ENCODE measurements around the gene TPRA1. TPM values are rescaled to one million over a fixed set of nuclear protein-coding genes. Genes with fewer than 3 reads are reported as not detected.

TPRA1 gene
- total RNA-seq, 1 experiment from 2014 or later, result 24.2 TPM

GRCh38 chr3:127624063-127624462, 33.5 kb upstream of the TPRA1 start:
- Mint-ChIP-seq H3K36me3 (peaks cover 33% of the 10 kb centered on the region), H3K4me3 (no peak overlapping the region), H3K27ac (peak overlapping the region; percentile 74; the same call in 1 of the 2 replicates), H3K27me3 (ENCODE audit: low read depth) (peaks cover 34% of the 10 kb centered on the region), H3K4me1 (no peaks in the 10 kb centered on the region), H3K9me3 (0 out of 2 replicates have a peak, but pooled peaks cover 4% of the 10 kb centered on the region)
- ChIA-PET POLR2A (no interaction called here), CTCF (no interaction called here)
- ATAC-seq (no peak), DNase-seq (ENCODE audit: low spot score) (no peak)
- TF ChIP-seq CREB1 (CRISPR knock-in tag; IDR thresholded peaks at IDR 0.05), result no peak
- no peak for TF ChIP-seq ATF6 (CRISPR knock-in tag; IDR thresholded peaks at IDR 0.05)
- no peak for TF ChIP-seq EMX1 (CRISPR knock-in tag; IDR thresholded peaks at IDR 0.05)
- no peak for TF ChIP-seq ZNF219 (CRISPR knock-in tag; IDR thresholded peaks at IDR 0.05; ENCODE audit: borderline replicate concordance)
- no peak for TF ChIP-seq FOXK1 (CRISPR knock-in tag; IDR thresholded peaks at IDR 0.05)
- no peak for TF ChIP-seq AR (CRISPR knock-in tag; IDR thresholded peaks at IDR 0.05)
- no peak for TF ChIP-seq FOXP1 (CRISPR knock-in tag; IDR thresholded peaks at IDR 0.05; ENCODE audit: borderline replicate concordance)
- no peak for TF ChIP-seq ZBTB43 (CRISPR knock-in tag; IDR thresholded peaks at IDR 0.05)
- no peak for TF ChIP-seq SOX15 (CRISPR knock-in tag; IDR thresholded peaks at IDR 0.05)
- TF ChIP-seq GRHL2 (CRISPR knock-in tag; IDR thresholded peaks at IDR 0.05; ENCODE audit: insufficient replicate concordance, severe bottlenecking), result no peak
- TF ChIP-seq SMAD4 (CRISPR knock-in tag; IDR thresholded peaks at IDR 0.05), result no peak

GRCh38 chr3:127622772-127623576, 32.4 kb upstream of the TPRA1 start:
- Mint-ChIP-seq H3K27me3 (ENCODE audit: low read depth) (peaks cover 25% of the 10 kb centered on the region), H3K4me1 (no peaks in the 10 kb centered on the region), H3K27ac (no peak overlapping the region), H3K4me3 (no peak overlapping the region), H3K9me3 (no peaks in the 10 kb centered on the region), H3K36me3 (peaks cover 44% of the 10 kb centered on the region)
- CTCF ChIA-PET, result no interaction called here
- ATAC-seq, result no peak
- no peak for DNase-seq (ENCODE audit: low spot score)
- POLR2A ChIA-PET, result no interaction called here
- TF ChIP-seq ATF1 (CRISPR knock-in tag; IDR thresholded peaks at IDR 0.05) (no peak), IRF2 (CRISPR knock-in tag; IDR thresholded peaks at IDR 0.05; ENCODE audit: borderline replicate concordance, low read depth) (no peak), PRDM15 (CRISPR knock-in tag; IDR thresholded peaks at IDR 0.05) (no peak), ATF3 (CRISPR knock-in tag; conservative IDR thresholded peaks at IDR 0.05) (no peak), GRHL2 (CRISPR knock-in tag; IDR thresholded peaks at IDR 0.05; ENCODE audit: insufficient replicate concordance, severe bottlenecking) (no peak), AR (CRISPR knock-in tag; IDR thresholded peaks at IDR 0.05) (no peak), ELF4 (CRISPR knock-in tag; IDR thresholded peaks at IDR 0.05; ENCODE audit: low read depth) (no peak), JUN (CRISPR knock-in tag; IDR thresholded peaks at IDR 0.05) (no peak), ZNF219 (CRISPR knock-in tag; IDR thresholded peaks at IDR 0.05; ENCODE audit: borderline replicate concordance) (no peak), RORB (CRISPR knock-in tag; IDR thresholded peaks at IDR 0.05) (no peak)
